ENCODE results near the gene PTPRU.
"Not testable (repeated sequence)": the region's sequence is repeated elsewhere in the genome, so short reads cannot be mapped to it uniquely, and the experiment has no call there.

The PTPRU gene

GRCh38 chr1:29290414-29290985, 54.2 kb downstream of the PTPRU start:
- no peak for DNase-seq (ENCODE audit: low spot score)

GRCh38 chr1:29291756-29292155, 55.4 kb downstream of the PTPRU start:
- no peak for DNase-seq (ENCODE audit: low spot score)

- DNase-seq (ENCODE audit: low spot score) = peak; percentile 31
These were observed 56.0 kb downstream of the PTPRU start for GRCh38 chr1:29292344-29292743.

- DNase-seq (ENCODE audit: low spot score) = no peak
These were observed 61.1 kb downstream of the PTPRU start for GRCh38 chr1:29297450-29297849.

- DNase-seq (ENCODE audit: low spot score) = no peak
These were observed 61.9 kb downstream of the PTPRU start for GRCh38 chr1:29298246-29298645.

- no peak for DNase-seq (ENCODE audit: low spot score)
These were observed 63.1 kb downstream of the PTPRU start for GRCh38 chr1:29299446-29299845.

- not testable (repeated sequence) for DNase-seq (ENCODE audit: low spot score)
These were observed 65.4 kb downstream of the PTPRU start for GRCh38 chr1:29301732-29302131.

GRCh38 chr1:29303201-29304024, 67.1 kb downstream of the PTPRU start:
- no peak for DNase-seq (ENCODE audit: low spot score)

GRCh38 chr1:29304025-29304684, 67.8 kb downstream of the PTPRU start:
- no peak for DNase-seq (ENCODE audit: low spot score)

GRCh38 chr1:29305943-29306342, 69.6 kb downstream of the PTPRU start:
- no peak for DNase-seq (ENCODE audit: low spot score)

GRCh38 chr1:29306471-29307140, 70.3 kb downstream of the PTPRU start:
- DNase-seq (ENCODE audit: low spot score) = no peak

- no peak for DNase-seq (ENCODE audit: low spot score)
These were observed 72.8 kb downstream of the PTPRU start for GRCh38 chr1:29309075-29309474.

- no peak for DNase-seq (ENCODE audit: low spot score)
These were observed 73.3 kb downstream of the PTPRU start for GRCh38 chr1:29309621-29310020.

- no peak for DNase-seq (ENCODE audit: low spot score)
These were observed 74.4 kb downstream of the PTPRU start for GRCh38 chr1:29310616-29311180.

- no peak for DNase-seq (ENCODE audit: low spot score)
These were observed 75.2 kb downstream of the PTPRU start for GRCh38 chr1:29311352-29312030.

- DNase-seq (ENCODE audit: low spot score) = no peak
These were observed 76.4 kb downstream of the PTPRU start for GRCh38 chr1:29312469-29313461.

GRCh38 chr1:29314685-29315084, 78.4 kb downstream of the PTPRU start:
- not testable (repeated sequence) for DNase-seq (ENCODE audit: low spot score)

GRCh38 chr1:29315262-29315661, 78.9 kb downstream of the PTPRU start:
- no peak for DNase-seq (ENCODE audit: low spot score)

GRCh38 chr1:29315876-29316275, 79.6 kb downstream of the PTPRU start:
- no peak for DNase-seq (ENCODE audit: low spot score)

Measured in RKO (cell line).